ENCODE measurements around the gene LRFN4.

LRFN4 gene

GRCh38 chr11:66864172-66864901 is 7.5 kb downstream of the LRFN4 start:
- WGBS, 2 experiments, result 90 to 92% methylated on average over 35 of the region's 35 CpGs
- H3K9me3 ChIP-seq (ENCODE audit: control insufficient read depth, low read length), result no peaks in the 10 kb centered on the region
- no peaks in the 10 kb centered on the region for H3K27me3 ChIP-seq (ENCODE audit: control insufficient read depth, insufficient read depth, low read length, poor library complexity, severe bottlenecking)

GRCh38 chr11:66864924-66865697 is 8.2 kb downstream of the LRFN4 start:
- WGBS, 2 experiments, result 90 to 91% methylated on average over 23 of the region's 23 CpGs
- no peak overlapping the region for H3K4me3 ChIP-seq (ENCODE audit: insufficient read depth, low read depth, low read length)
- no peaks in the 10 kb centered on the region for H3K36me3 ChIP-seq (ENCODE audit: control insufficient read depth, insufficient read depth, low read length)
- no peak overlapping the region for H3K27ac ChIP-seq (ENCODE audit: insufficient read depth, low read depth, low read length, poor library complexity, severe bottlenecking)
- no peaks in the 10 kb centered on the region for H3K27me3 ChIP-seq (ENCODE audit: control insufficient read depth, insufficient read depth, low read length, poor library complexity, severe bottlenecking)
- no peaks in the 10 kb centered on the region for H3K4me1 ChIP-seq (ENCODE audit: control insufficient read depth, insufficient read depth, low read length)
- no peaks in the 10 kb centered on the region for H3K9me3 ChIP-seq (ENCODE audit: control insufficient read depth, low read length)

More at GRCh38 chr11:66864172-66864901, 7.5 kb downstream of the LRFN4 start:
- H3K36me3 ChIP-seq (ENCODE audit: control insufficient read depth, insufficient read depth, low read length), result no peaks in the 10 kb centered on the region
- H3K27ac ChIP-seq (ENCODE audit: insufficient read depth, low read depth, low read length, poor library complexity, severe bottlenecking), result no peak overlapping the region
- no peaks in the 10 kb centered on the region for H3K4me1 ChIP-seq (ENCODE audit: control insufficient read depth, insufficient read depth, low read length)
- no peak overlapping the region for H3K4me3 ChIP-seq (ENCODE audit: insufficient read depth, low read depth, low read length)

GRCh38 chr11:66866007-66866406 is 9.1 kb downstream of the LRFN4 start:
- no peaks in the 10 kb centered on the region for H3K36me3 ChIP-seq (ENCODE audit: control insufficient read depth, insufficient read depth, low read length)
- H3K4me1 ChIP-seq (ENCODE audit: control insufficient read depth, insufficient read depth, low read length), result no peaks in the 10 kb centered on the region
- H3K27ac ChIP-seq (ENCODE audit: insufficient read depth, low read depth, low read length, poor library complexity, severe bottlenecking), result no peak overlapping the region
- H3K27me3 ChIP-seq (ENCODE audit: control insufficient read depth, insufficient read depth, low read length, poor library complexity, severe bottlenecking), result no peaks in the 10 kb centered on the region
- H3K4me3 ChIP-seq (ENCODE audit: insufficient read depth, low read depth, low read length), result no peak overlapping the region
- H3K9me3 ChIP-seq (ENCODE audit: control insufficient read depth, low read length), result no peaks in the 10 kb centered on the region
- 94 to 96% methylated on average over 23 of the region's 23 CpGs for WGBS, 2 experiments

- Histone ChIP-seq H3K27me3 (ENCODE audit: control insufficient read depth, insufficient read depth, low read length, poor library complexity, severe bottlenecking) (no peaks in the 10 kb centered on the region), H3K27ac (ENCODE audit: insufficient read depth, low read depth, low read length, poor library complexity, severe bottlenecking) (no peak overlapping the region), H3K4me3 (ENCODE audit: insufficient read depth, low read depth, low read length) (no peak overlapping the region), H3K4me1 (ENCODE audit: control insufficient read depth, insufficient read depth, low read length) (no peaks in the 10 kb centered on the region), H3K36me3 (ENCODE audit: control insufficient read depth, insufficient read depth, low read length) (no peaks in the 10 kb centered on the region), H3K9me3 (ENCODE audit: control insufficient read depth, low read length) (no peaks in the 10 kb centered on the region)
- 87 to 89% methylated on average over 7 of the region's 7 CpGs for WGBS, 2 experiments
Observed at GRCh38 chr11:66866511-66866986, 9.7 kb downstream of the LRFN4 start.

- H3K9me3 ChIP-seq (ENCODE audit: control insufficient read depth, low read length), result no peaks in the 10 kb centered on the region
- no peak overlapping the region for H3K4me3 ChIP-seq (ENCODE audit: insufficient read depth, low read depth, low read length)
- H3K36me3 ChIP-seq (ENCODE audit: control insufficient read depth, insufficient read depth, low read length), result no peaks in the 10 kb centered on the region
- H3K27me3 ChIP-seq (ENCODE audit: control insufficient read depth, insufficient read depth, low read length, poor library complexity, severe bottlenecking), result no peaks in the 10 kb centered on the region
- H3K27ac ChIP-seq (ENCODE audit: insufficient read depth, low read depth, low read length, poor library complexity, severe bottlenecking), result no peak overlapping the region
- H3K4me1 ChIP-seq (ENCODE audit: control insufficient read depth, insufficient read depth, low read length), result no peaks in the 10 kb centered on the region
- WGBS, 2 experiments, result 87% methylated on average over 14 of the region's 14 CpGs
Observed at GRCh38 chr11:66867425-66868040, 10.7 kb downstream of the LRFN4 start.

- no peaks in the 10 kb centered on the region for H3K27me3 ChIP-seq (ENCODE audit: control insufficient read depth, insufficient read depth, low read length, poor library complexity, severe bottlenecking)
- no peaks in the 10 kb centered on the region for H3K4me1 ChIP-seq (ENCODE audit: control insufficient read depth, insufficient read depth, low read length)
- H3K9me3 ChIP-seq (ENCODE audit: control insufficient read depth, low read length), result no peaks in the 10 kb centered on the region
- H3K4me3 ChIP-seq (ENCODE audit: insufficient read depth, low read depth, low read length), result no peak overlapping the region
- no peaks in the 10 kb centered on the region for H3K36me3 ChIP-seq (ENCODE audit: control insufficient read depth, insufficient read depth, low read length)
- H3K27ac ChIP-seq (ENCODE audit: insufficient read depth, low read depth, low read length, poor library complexity, severe bottlenecking), result no peak overlapping the region
- 92 to 94% methylated on average over 13 of the region's 13 CpGs for WGBS, 2 experiments
Observed at GRCh38 chr11:66868082-66868725, 11.3 kb downstream of the LRFN4 start.

- no peaks in the 10 kb centered on the region for H3K9me3 ChIP-seq (ENCODE audit: control insufficient read depth, low read length)
- no peaks in the 10 kb centered on the region for H3K4me1 ChIP-seq (ENCODE audit: control insufficient read depth, insufficient read depth, low read length)
- no peaks in the 10 kb centered on the region for H3K36me3 ChIP-seq (ENCODE audit: control insufficient read depth, insufficient read depth, low read length)
- H3K27me3 ChIP-seq (ENCODE audit: control insufficient read depth, insufficient read depth, low read length, poor library complexity, severe bottlenecking), result no peaks in the 10 kb centered on the region
- no peak overlapping the region for H3K27ac ChIP-seq (ENCODE audit: insufficient read depth, low read depth, low read length, poor library complexity, severe bottlenecking)
- no peak overlapping the region for H3K4me3 ChIP-seq (ENCODE audit: insufficient read depth, low read depth, low read length)
- WGBS, 2 experiments, result 43 to 46% methylated on average over 27 of the region's 27 CpGs
Observed at GRCh38 chr11:66868726-66869566, 12.1 kb downstream of the LRFN4 start.

GRCh38 chr11:66869567-66869870 is 12.7 kb downstream of the LRFN4 start:
- H3K27ac ChIP-seq (ENCODE audit: insufficient read depth, low read depth, low read length, poor library complexity, severe bottlenecking), result no peak overlapping the region
- H3K4me1 ChIP-seq (ENCODE audit: control insufficient read depth, insufficient read depth, low read length), result no peaks in the 10 kb centered on the region
- H3K4me3 ChIP-seq (ENCODE audit: insufficient read depth, low read depth, low read length), result no peak overlapping the region
- H3K36me3 ChIP-seq (ENCODE audit: control insufficient read depth, insufficient read depth, low read length), result no peaks in the 10 kb centered on the region
- WGBS, 2 experiments, result 94% methylated on average over 9 of the region's 9 CpGs
- no peaks in the 10 kb centered on the region for H3K27me3 ChIP-seq (ENCODE audit: control insufficient read depth, insufficient read depth, low read length, poor library complexity, severe bottlenecking)
- no peaks in the 10 kb centered on the region for H3K9me3 ChIP-seq (ENCODE audit: control insufficient read depth, low read length)

- Histone ChIP-seq H3K36me3 (ENCODE audit: control insufficient read depth, insufficient read depth, low read length) (no peaks in the 10 kb centered on the region), H3K4me3 (ENCODE audit: insufficient read depth, low read depth, low read length) (no peak overlapping the region), H3K27ac (ENCODE audit: insufficient read depth, low read depth, low read length, poor library complexity, severe bottlenecking) (no peak overlapping the region), H3K4me1 (ENCODE audit: control insufficient read depth, insufficient read depth, low read length) (peaks cover under 1% of the 10 kb centered on the region), H3K9me3 (ENCODE audit: control insufficient read depth, low read length) (no peaks in the 10 kb centered on the region), H3K27me3 (ENCODE audit: control insufficient read depth, insufficient read depth, low read length, poor library complexity, severe bottlenecking) (no peaks in the 10 kb centered on the region)
- 94 to 95% methylated on average over 16 of the region's 16 CpGs for WGBS, 2 experiments
Observed at GRCh38 chr11:66870131-66870530, 13.3 kb downstream of the LRFN4 start.
